ENCODE data around the gene SUFU. TPM values are rescaled to one million over a fixed set of nuclear protein-coding genes. Genes with fewer than 3 reads are reported as not detected.

Gene SUFU
- total and polyA plus RNA-seq, 10 donors, result 2.0 to 21.9 (median 13.0) TPM

DNA sequence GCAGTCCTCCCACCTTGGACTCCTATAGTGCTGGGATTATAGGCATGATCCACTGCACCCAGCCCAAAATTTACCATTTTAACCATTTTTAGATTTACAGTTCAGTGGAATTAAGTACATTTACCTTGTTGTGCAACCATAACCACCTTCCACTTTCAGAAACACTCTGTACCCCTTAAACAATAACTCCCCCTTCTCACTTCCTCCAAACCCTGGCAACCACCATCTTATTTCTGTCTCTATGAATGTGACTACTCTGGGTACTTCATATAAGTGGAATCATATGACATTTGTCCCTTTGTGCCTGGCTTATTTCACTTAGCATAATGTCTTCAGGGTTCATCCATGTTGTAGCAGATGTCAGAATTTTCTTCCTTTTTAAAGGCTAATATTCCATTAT lies 33.6 kb downstream of the SUFU start:
- TF ChIP-seq POLR2A (IDR thresholded peaks at IDR 0.05) (no peak), POLR2AphosphoS5 (IDR thresholded peaks at IDR 0.05) (no peak)
- TF ChIP-seq, protein P1, sequence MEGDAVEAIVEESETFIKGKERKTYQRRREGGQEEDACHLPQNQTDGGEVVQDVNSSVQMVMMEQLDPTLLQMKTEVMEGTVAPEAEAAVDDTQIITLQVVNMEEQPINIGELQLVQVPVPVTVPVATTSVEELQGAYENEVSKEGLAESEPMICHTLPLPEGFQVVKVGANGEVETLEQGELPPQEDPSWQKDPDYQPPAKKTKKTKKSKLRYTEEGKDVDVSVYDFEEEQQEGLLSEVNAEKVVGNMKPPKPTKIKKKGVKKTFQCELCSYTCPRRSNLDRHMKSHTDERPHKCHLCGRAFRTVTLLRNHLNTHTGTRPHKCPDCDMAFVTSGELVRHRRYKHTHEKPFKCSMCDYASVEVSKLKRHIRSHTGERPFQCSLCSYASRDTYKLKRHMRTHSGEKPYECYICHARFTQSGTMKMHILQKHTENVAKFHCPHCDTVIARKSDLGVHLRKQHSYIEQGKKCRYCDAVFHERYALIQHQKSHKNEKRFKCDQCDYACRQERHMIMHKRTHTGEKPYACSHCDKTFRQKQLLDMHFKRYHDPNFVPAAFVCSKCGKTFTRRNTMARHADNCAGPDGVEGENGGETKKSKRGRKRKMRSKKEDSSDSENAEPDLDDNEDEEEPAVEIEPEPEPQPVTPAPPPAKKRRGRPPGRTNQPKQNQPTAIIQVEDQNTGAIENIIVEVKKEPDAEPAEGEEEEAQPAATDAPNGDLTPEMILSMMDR (IDR thresholded peaks at IDR 0.05 in 8 of 11, conservative IDR thresholded peaks at IDR 0.05 in 3 of 11), result no peak
- intact Hi-C loops (cut with DNase I; ENCODE audit: low total_unique reads), result no loop called here
- peak overlapping the region in 1 of 8 donors; percentile 3 for H3K27ac ChIP-seq
- peaks cover 0 to 24% (median 0%) of the 10 kb centered on the region in 6 donors for H3K36me3 ChIP-seq
- peaks cover 0 to 25% (median 7%) of the 10 kb centered on the region in 6 donors for H3K4me1 ChIP-seq
- H3K27me3 ChIP-seq (replicated peaks in 1 of 7), result no peaks in the 10 kb centered on the region
- no peak overlapping the region for H3K4me3 ChIP-seq
- no peak for DNase-seq
- H3K9me3 ChIP-seq, result no peaks in the 10 kb centered on the region

DNA sequence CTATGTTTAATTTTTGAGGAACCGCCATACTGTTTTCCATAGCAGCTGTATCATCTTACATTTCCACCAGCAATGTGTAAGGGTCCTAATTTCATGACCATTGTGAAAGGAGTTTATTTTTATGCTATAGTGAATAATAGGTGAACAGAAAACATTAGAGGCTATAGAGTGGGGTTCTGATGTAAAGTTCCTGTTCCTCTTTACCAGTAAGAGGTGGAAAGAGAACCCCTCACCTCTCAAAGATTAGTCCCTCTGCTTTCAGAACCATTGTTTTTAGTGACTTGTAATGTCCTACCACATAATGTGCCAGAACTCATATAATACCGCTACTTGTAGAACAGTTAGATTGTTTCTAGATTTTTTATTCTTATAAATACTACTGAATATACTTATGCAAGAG lies 34.2 kb downstream of the SUFU start:
- H3K27ac ChIP-seq, result no peak overlapping the region
- intact Hi-C loops (cut with DNase I; ENCODE audit: low total_unique reads), result no loop called here
- no peak overlapping the region for H3K4me3 ChIP-seq
- TF ChIP-seq POLR2AphosphoS5 (IDR thresholded peaks at IDR 0.05) (no peak), POLR2A (IDR thresholded peaks at IDR 0.05) (no peak)
- TF ChIP-seq, protein P1 (IDR thresholded peaks at IDR 0.05 in 8 of 11, conservative IDR thresholded peaks at IDR 0.05 in 3 of 11), result no peak
- H3K9me3 ChIP-seq, result no peaks in the 10 kb centered on the region
- H3K36me3 ChIP-seq, result peaks cover 0 to 20% (median 0%) of the 10 kb centered on the region in 6 donors
- 94 to 98% (median 97%) methylated on average over 2 of the region's 2 CpGs for WGBS, 5 donors
- peaks cover 0 to 25% (median 7%) of the 10 kb centered on the region in 6 donors for H3K4me1 ChIP-seq
- no peak for DNase-seq
- no peaks in the 10 kb centered on the region for H3K27me3 ChIP-seq (replicated peaks in 1 of 7)

GRCh38 chr10:102538811-102539210 lies 35.0 kb downstream of the SUFU start:
- no peaks in the 10 kb centered on the region for H3K27me3 ChIP-seq (replicated peaks in 1 of 7)
- intact Hi-C loops (cut with DNase I; ENCODE audit: low total_unique reads), result no loop called here
- no peak for DNase-seq
- 64 to 89% (median 76%) methylated on average over 2 of the region's 2 CpGs for WGBS, 5 donors
- TF ChIP-seq POLR2A (IDR thresholded peaks at IDR 0.05), result no peak
- no peak for TF ChIP-seq POLR2AphosphoS5 (IDR thresholded peaks at IDR 0.05)
- TF ChIP-seq, protein P1 (IDR thresholded peaks at IDR 0.05 in 8 of 11, conservative IDR thresholded peaks at IDR 0.05 in 3 of 11), result no peak
- H3K27ac ChIP-seq, result no peak overlapping the region
- no peak overlapping the region for H3K4me3 ChIP-seq
- peaks cover 0 to 25% (median 7%) of the 10 kb centered on the region in 6 donors for H3K4me1 ChIP-seq
- peaks cover 0 to 20% (median 0%) of the 10 kb centered on the region in 6 donors for H3K36me3 ChIP-seq
- no peaks in the 10 kb centered on the region for H3K9me3 ChIP-seq

DNA sequence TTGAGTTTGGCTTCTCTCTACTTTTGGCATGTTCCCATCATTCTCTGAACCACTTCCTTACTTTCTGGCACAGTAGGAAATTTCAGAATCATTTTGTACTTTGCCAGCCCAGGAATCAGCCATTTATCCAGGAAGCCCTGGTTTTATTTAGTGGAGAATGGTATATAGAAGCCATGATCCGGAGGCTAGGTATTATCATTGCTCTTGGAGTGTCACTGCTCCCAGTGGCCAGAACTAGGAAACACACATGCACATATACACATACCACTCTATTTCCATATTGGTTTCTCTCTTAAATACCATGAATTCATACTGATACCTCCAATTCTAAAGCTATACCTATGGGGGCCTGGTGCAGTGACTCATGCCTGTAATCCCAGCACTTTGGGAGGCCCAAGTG lies 36.3 kb downstream of the SUFU start:
- no peaks in the 10 kb centered on the region for H3K27me3 ChIP-seq (replicated peaks in 1 of 7)
- H3K4me1 ChIP-seq, result peaks cover 0 to 25% (median 7%) of the 10 kb centered on the region in 6 donors
- intact Hi-C loops (cut with DNase I; ENCODE audit: low total_unique reads), result no loop called here
- 87 to 100% (median 90%) methylated on average over 1 of the region's 1 CpG for whole genome bisulfite sequencing, 5 donors
- no peak for DNase-seq
- H3K36me3 ChIP-seq, result peaks cover 0 to 10% (median 0%) of the 10 kb centered on the region in 6 donors
- H3K4me3 ChIP-seq, result no peak overlapping the region
- H3K9me3 ChIP-seq, result no peaks in the 10 kb centered on the region
- no peak overlapping the region for H3K27ac ChIP-seq
- TF ChIP-seq, protein P1 (IDR thresholded peaks at IDR 0.05 in 8 of 11, conservative IDR thresholded peaks at IDR 0.05 in 3 of 11), result peak in 1 of 11 experiments; percentile 31
- no peak for TF ChIP-seq POLR2AphosphoS5 (IDR thresholded peaks at IDR 0.05)
- TF ChIP-seq POLR2A (IDR thresholded peaks at IDR 0.05), result no peak

Data from spleen (tissue), 11 donors.